HL-60 (cell line): ENCODE data around the gene MRPS18A.

Experiments
- DNase-seq, 2 experiments: peaks; one replicate each; pipeline ENCODE4 v3.0.0-alpha.2; 2010 to 2020; ENCODE audit warnings: low read depth in 1 of 2, low spot score in 1 of 2
- H3K27ac ChIP-seq: fragments of 250-450 bp; sonication (Bioruptor Pico); replicated peaks from 2 replicates; pipeline ENCODE4 v1.5.1; 2020; ENCODE audit warnings: mild to moderate bottlenecking, moderate library complexity
- H3K27me3 ChIP-seq: fragments of 250-450 bp; sonication (Bioruptor Pico); 2 replicates; pipeline ENCODE4 v1.5.1; 2021; ENCODE audit warnings: mild to moderate bottlenecking, moderate library complexity; ENCODE audit not compliant: insufficient read depth, poor library complexity, severe bottlenecking
- H3K4me3 ChIP-seq: replicated peaks from 2 replicates; pipeline ENCODE4 v1.5.1; 2011; ENCODE audit warnings: mild to moderate bottlenecking, control low read depth, low read length; ENCODE audit not compliant: insufficient read depth
- GABPA ChIP-seq: IDR thresholded peaks from 2 replicates; pipeline ENCODE4 v1.6.1; 2012; ENCODE audit warnings: low read depth
- POLR2AphosphoS5 ChIP-seq: IDR thresholded peaks from 2 replicates; pipeline ENCODE4 v1.6.1; 2012; ENCODE audit warnings: low read depth
- SPI1 ChIP-seq: IDR thresholded peaks from 2 replicates; pipeline ENCODE4 v1.6.1; 2012; ENCODE audit warnings: low read depth, mild to moderate bottlenecking, borderline replicate concordance
- TF ChIP-seq, protein P1 (sequence below): IDR thresholded peaks from 2 replicates; pipeline ENCODE4 v1.6.1; 2012; ENCODE audit warnings: low read depth; ENCODE audit not compliant: insufficient replicate concordance
- TF ChIP-seq, protein P2 (sequence below): IDR thresholded peaks from one replicate; pipeline ENCODE4 v1.5.1; 2011; ENCODE audit warnings: low read length, control low read depth, inconsistent platforms; ENCODE audit not compliant: insufficient read depth

Gene MRPS18A

DNA sequence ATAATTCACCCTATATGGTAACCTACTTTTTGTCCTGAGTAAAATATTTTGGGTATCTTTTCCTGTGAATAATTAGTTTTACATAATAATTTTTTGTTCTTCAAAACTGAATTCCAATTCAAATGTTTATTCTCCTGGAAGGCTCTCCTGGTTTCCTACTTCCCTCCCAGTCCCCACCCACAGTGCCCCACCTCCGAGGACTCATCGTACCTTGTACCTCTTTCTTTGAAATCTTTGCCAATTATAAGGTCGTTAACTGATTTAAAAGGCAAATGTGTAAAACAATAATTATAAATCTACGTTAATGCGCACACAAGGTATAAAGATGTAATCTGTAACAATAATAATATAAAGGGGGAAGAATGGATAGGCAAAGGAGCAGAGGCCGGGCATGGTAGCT is 41.9 kb upstream of the MRPS18A start:
- Histone ChIP-seq H3K27me3 (no peaks in the 10 kb centered on the region), H3K4me3 (no peak overlapping the region), H3K27ac (no peak overlapping the region)
- no peak for DNase-seq
- TF ChIP-seq GABPA (no peak), POLR2AphosphoS5 (no peak), SPI1 (no peak)
- TF ChIP-seq, protein P1, sequence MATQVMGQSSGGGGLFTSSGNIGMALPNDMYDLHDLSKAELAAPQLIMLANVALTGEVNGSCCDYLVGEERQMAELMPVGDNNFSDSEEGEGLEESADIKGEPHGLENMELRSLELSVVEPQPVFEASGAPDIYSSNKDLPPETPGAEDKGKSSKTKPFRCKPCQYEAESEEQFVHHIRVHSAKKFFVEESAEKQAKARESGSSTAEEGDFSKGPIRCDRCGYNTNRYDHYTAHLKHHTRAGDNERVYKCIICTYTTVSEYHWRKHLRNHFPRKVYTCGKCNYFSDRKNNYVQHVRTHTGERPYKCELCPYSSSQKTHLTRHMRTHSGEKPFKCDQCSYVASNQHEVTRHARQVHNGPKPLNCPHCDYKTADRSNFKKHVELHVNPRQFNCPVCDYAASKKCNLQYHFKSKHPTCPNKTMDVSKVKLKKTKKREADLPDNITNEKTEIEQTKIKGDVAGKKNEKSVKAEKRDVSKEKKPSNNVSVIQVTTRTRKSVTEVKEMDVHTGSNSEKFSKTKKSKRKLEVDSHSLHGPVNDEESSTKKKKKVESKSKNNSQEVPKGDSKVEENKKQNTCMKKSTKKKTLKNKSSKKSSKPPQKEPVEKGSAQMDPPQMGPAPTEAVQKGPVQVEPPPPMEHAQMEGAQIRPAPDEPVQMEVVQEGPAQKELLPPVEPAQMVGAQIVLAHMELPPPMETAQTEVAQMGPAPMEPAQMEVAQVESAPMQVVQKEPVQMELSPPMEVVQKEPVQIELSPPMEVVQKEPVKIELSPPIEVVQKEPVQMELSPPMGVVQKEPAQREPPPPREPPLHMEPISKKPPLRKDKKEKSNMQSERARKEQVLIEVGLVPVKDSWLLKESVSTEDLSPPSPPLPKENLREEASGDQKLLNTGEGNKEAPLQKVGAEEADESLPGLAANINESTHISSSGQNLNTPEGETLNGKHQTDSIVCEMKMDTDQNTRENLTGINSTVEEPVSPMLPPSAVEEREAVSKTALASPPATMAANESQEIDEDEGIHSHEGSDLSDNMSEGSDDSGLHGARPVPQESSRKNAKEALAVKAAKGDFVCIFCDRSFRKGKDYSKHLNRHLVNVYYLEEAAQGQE = no peak
- TF ChIP-seq, protein P2, sequence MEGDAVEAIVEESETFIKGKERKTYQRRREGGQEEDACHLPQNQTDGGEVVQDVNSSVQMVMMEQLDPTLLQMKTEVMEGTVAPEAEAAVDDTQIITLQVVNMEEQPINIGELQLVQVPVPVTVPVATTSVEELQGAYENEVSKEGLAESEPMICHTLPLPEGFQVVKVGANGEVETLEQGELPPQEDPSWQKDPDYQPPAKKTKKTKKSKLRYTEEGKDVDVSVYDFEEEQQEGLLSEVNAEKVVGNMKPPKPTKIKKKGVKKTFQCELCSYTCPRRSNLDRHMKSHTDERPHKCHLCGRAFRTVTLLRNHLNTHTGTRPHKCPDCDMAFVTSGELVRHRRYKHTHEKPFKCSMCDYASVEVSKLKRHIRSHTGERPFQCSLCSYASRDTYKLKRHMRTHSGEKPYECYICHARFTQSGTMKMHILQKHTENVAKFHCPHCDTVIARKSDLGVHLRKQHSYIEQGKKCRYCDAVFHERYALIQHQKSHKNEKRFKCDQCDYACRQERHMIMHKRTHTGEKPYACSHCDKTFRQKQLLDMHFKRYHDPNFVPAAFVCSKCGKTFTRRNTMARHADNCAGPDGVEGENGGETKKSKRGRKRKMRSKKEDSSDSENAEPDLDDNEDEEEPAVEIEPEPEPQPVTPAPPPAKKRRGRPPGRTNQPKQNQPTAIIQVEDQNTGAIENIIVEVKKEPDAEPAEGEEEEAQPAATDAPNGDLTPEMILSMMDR = no peak

- Histone ChIP-seq H3K27ac (no peak overlapping the region), H3K4me3 (no peak overlapping the region), H3K27me3 (no peaks in the 10 kb centered on the region)
- no peak for DNase-seq
- TF ChIP-seq, protein P2 = no peak
- TF ChIP-seq GABPA (no peak), SPI1 (no peak), POLR2AphosphoS5 (no peak)
- TF ChIP-seq, protein P1 = no peak
These were observed 41.0 kb upstream of the MRPS18A start for GRCh38 chr6:43728586-43728985.

DNA sequence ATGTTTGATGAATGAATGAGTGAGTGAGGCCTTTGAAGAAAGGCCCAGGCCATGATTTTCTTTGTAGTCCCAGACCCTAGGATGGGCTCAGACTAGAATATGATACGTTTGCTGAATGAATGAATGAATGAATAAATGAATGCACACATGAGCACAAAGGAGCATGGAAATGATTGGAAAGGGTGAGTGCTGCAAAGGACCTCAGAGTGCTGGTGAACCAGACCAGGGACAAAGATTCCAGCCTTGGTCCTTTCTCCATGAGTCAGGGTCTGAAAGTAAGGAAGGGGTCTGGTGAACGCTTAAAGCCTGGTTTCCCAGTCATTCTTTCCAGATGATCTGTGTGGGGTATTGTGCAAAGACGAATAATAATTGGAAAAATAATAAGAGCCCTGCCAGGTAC is 40.0 kb upstream of the MRPS18A start:
- no peak for TF ChIP-seq POLR2AphosphoS5
- TF ChIP-seq, protein P1 = no peak
- no peak for TF ChIP-seq SPI1
- TF ChIP-seq, protein P2 = no peak
- no peak for TF ChIP-seq GABPA

More for the DNA sequence above, 40.0 kb upstream of the MRPS18A start:
- Histone ChIP-seq H3K27me3 (no peaks in the 10 kb centered on the region), H3K4me3 (no peak overlapping the region), H3K27ac (no peak overlapping the region)
- DNase-seq = no peak
